GM20000 (cell line): ENCODE data around the gene STAG1.

Experiments
- DNase-seq: peaks from one replicate; pipeline ENCODE4 v3.0.0; 2012; ENCODE audit warnings: low spot score
- CTCF ChIP-seq: IDR thresholded peaks from 2 replicates; pipeline ENCODE4 v1.5.1; 2012; ENCODE audit warnings: mild to moderate bottlenecking, control low read depth; ENCODE audit errors: extremely low read depth, missing control alignments

Gene STAG1

GRCh38 chr3:136637176-136637575 lies 115.0 kb downstream of the STAG1 start:
- no peak for DNase-seq
- TF ChIP-seq CTCF: no peak

GRCh38 chr3:136634821-136635220 lies 117.4 kb downstream of the STAG1 start:
- no peak for DNase-seq
- no peak for TF ChIP-seq CTCF

- no peak for DNase-seq
- no peak for TF ChIP-seq CTCF
These were observed 119.5 kb downstream of the STAG1 start for GRCh38 chr3:136632625-136633081.

- no peak for DNase-seq
- no peak for TF ChIP-seq CTCF
These were observed 120.8 kb downstream of the STAG1 start for GRCh38 chr3:136631424-136631823.

GRCh38 chr3:136630915-136631314 lies 121.3 kb downstream of the STAG1 start:
- TF ChIP-seq CTCF: no peak
- no peak for DNase-seq

- DNase-seq: no peak
- TF ChIP-seq CTCF: no peak
These were observed 125.7 kb downstream of the STAG1 start for GRCh38 chr3:136626493-136626892.

- TF ChIP-seq CTCF: no peak
- DNase-seq: no peak
These were observed 127.0 kb downstream of the STAG1 start for GRCh38 chr3:136624894-136625815.
